AML-193 (cell line): Measurements from ENCODE around the gene GOLGA6B.
"Not testable (repeated sequence)": the region's sequence is repeated elsewhere in the genome, so short reads cannot be mapped to it uniquely, and the experiment has no call there.

Experiments used
- DNase-seq, 2 experiments: peaks; one replicate each; lab custom pipeline; 2025; lab: John Stamatoyannopoulos, UW

GOLGA6B gene, protein sequence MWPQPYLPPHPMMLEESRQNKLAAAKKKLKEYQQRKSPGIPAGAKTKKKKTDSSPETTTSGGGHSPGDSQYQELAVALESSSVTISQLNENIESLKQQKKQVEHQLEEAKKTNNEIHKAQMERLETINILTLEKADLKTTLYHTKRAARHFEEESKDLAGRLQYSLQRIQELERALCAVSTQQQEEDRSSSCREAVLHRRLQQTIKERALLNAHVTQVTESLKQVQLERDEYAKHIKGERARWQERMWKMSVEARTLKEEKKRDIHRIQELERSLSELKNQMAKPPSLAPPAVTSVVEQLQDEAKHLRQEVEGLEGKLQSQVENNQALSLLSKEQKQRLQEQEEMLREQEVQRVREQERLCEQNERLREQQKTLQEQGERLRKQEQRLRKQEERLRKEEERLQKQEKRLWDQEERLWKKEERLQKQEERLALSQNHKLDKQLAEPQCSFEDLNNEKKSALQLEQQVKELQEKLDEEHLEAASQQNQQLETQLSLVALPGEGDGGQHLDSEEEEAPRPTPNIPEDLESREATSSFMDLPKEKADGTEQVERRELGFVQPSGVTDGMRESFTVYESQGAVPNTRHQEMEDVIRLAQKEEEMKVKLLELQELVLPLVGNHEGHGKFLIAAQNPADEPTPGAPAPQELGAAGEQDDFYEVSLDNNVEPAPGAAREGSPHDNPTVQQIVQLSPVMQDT

DNA sequence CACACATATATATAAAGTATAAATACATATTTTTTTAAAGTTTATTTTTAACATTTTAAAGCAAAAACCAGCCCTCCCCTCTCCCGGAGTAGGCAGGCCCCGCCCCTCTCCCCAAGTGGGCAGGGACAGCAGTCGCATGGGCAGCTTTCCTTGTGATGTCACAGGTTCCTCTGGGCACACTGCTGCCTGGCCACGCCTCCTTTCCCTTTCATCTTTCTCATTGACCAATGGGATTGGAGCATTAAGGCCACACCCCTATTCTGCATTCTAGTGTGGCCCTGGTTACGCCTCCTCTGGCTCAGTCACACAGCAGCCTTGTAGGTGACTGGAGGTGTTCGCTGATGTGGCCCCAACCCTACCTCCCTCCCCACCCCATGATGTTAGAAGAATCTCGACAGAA lies at the start of gene GOLGA6B:
TSS of gene GOLGA6B (plus strand) at position 301 of the 400 bp plus-strand sequence. CDS start at position 342, 41 bp downstream.
- not testable (repeated sequence) for DNase-seq

DNA sequence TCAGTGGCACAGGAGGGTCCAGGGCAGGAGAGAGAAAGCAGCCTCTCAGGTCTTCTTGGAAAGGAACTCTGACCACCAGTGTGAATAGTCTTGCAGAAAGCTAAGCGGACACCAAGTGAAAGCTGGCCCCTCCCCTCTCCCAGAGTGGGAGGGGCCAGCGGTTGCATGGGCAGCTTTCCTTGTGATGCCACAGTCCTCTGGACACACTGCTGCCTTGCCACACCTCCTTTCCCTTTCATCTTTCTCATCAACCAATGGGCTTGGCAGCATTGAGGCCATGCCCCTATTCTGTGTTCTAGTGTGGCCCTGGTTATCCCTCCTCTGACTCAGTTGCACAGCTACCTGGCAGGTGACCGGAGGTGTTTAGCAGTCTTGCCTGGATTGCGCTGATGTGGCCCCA lies 49.7 kb upstream of the GOLGA6B start:
- no peak for DNase-seq

DNA sequence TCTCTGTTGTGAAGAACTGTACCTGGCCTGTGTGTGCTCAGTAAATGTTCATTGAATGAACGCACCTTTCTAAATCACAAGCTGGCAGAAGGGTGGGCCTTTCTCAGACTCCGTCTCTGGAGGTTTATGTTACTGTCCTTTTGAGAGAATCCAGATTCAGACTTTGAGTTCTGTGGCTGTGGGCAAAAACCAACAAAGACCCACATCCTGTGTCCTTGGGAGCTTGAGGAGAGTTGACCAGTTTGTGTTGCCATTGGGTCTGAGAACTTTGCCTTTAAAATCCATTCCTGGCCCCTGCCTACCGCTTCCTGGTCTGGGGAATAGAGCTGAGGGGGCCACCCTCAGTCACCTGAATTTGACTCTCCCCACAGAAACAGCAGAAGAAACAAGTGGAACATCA lies 46.4 kb upstream of the GOLGA6B start:
- DNase-seq: not testable (repeated sequence)

DNA sequence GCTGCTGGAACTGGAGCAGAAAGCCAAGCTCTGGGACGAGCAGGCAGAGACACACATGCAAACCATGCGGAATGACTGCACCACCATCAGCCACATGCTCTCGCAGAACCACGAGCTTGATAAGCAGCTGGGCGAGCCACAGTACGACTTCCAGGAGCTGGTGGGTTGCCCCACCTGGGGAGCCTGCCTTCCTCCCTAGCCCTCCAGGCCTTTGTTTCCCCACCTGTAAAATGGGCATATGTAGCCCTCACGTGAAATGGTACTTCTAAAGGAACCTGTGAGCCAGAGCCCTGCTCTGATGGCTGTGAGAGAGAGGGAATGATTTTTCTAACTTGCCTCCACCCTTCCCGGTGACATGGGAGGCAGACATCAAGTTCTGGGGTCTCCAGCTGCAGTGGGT lies 44.6 kb upstream of the GOLGA6B start:
- no peak for DNase-seq

DNA sequence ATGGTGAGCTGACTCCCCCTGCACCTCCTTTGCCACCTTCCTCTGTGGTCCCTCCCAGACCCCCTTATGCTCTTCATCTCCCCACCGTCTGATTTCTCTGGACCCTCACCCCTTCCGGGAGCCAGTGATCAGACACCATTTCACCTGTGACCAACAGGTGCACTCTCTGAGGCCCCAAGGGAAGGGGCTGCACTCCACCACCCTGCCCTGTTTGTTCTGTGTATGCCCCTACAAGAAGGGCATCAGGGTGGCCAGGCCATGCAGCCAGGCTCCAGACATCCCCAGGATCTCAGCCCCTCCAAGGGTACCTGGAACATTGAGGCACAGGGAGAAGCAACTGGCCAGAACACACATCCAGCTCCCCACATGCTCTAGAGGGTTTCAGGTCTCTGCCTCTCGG lies 42.2 kb upstream of the GOLGA6B start:
- DNase-seq: not testable (repeated sequence)

DNA sequence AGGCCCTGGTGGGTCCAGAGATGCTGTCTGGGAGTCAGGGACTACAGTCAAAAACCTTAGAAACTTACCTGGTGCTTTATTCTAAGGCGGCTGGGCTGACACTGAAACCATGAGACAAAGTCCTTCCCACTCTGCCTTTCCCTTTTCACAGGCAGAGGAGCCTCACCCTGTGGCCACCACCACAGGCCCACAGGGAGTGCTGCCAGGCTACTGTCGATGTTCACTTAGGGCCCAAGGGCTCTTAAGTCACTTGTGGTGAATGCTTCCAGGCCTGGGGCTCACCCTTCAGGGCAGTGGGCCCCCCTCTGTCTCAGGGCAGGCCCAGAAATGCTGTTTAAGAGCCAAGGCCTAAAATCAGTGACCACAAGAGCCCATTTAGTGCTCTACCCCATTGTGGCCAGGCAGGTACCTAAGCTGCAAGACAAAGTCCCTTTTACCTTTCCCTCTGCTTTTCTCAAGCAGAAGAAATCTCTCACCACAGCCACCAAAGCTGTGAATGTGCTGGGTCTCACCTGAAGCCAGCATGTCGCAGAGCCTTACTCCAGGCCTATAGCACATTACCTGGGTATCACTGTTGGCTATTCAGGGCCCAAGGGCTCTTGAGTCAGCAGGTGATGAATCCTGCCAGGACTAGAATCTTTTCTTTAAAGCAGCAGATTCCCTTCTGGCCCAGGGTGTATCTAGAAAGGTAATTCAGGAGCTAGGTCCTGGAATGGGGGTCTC lies 39.5 kb upstream of the GOLGA6B start:
- no peak for DNase-seq

DNA sequence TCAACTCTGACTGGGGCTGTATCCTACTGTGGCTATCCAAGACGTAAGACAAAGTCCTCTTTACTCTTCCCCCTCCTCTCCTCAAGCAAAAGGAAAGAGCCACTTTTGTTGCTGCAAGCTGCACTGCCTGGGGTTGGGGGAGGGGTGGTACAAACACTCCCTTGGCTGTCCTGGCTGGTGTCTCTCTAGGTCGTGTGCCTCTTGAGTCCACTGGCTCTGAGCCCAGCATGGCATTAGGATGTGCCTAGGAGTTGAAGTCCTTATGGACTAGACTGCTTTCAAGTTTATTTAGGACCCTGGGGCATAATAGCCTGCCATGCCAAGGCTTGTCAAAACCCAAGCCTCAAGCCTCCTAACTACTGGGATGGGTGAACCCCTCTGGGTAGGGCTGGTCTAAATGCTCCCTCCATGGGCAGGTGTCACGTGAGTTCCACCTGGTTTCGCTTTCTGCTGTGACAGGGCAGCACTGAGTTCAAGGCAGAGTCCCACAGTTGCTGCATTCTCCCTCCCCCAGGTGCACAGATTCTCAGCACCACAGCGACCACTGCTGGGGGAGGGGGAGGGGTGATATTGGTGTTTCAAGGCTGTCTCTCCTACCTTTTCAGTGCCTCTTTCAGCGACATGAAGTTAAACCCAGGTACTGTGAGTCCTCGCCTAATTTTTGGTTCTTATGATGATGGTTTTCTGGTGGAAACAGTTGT lies 38.8 kb upstream of the GOLGA6B start:
- DNase-seq: not testable (repeated sequence)

DNA sequence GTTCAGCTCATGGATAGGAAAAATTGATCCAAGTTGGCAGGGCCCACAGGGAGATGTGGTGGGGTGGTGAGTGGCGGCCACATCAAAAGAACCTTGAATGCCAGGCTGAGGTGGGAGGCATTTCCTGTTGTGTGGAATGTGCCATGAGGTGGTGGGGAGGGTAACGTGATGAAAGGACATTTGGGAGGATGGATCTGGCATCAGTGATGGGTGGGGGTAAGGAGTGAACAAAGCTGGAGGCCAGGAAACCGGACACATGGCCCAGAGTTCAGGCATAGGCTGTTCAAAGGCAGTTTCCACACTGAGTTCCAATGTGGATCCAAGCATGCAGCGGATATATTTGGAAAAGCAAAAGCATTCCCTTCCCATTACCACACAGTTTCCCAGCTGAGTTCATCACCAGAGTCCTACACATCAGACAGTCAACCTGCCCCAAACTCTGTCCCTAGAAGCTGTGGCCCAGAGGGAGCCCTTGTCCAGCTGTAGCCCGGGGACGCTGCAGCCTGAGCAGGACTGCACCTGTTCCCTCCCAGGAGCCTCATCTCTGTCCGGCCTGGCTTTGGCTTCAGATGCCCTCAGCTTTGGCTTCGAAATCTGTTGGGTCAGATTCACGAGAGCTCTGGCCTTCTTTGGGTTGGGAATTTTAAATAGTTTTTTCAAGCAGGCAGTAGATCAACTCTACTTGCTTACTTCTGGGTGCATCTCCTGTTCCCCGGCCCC lies 37.8 kb upstream of the GOLGA6B start:
- DNase-seq: no peak

DNA sequence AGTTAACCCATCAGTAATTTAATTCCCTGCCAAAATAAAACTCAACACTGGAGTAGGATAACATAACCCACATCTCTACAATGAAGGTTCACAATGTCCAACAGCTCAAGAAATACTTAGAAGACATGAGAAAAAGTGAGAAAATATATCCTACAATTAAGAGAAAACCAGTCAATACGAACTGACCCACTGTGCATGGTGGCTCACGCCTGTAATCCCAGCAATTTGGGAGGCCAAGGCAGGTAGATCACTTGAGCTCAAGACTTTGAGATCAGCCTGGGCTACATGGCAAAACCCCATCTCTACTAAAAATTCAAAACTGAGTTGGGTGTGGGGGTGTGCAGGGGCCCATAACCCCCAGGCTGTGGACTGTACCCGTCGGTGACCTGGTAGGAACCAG lies 30.6 kb upstream of the GOLGA6B start:
- DNase-seq: not testable (repeated sequence)

DNA sequence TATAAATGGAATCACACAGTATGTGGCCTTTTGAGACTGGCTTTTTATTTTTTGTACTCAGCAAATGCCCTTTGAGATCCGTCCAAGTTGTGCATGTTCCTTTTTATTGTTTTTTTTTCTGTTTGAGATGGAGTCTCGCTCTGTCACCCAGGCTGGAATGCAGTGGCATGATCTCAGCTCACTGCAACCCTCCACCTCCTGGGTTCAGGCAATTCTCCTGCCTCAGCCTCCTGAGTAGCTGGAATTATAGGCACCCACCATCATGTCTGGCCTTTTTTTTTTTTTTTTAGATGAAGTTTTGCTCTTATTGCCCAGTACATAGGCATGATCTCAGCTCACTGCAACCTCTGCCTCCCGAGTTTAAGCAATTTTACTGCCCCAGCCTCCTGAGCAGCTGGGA lies 28.3 kb upstream of the GOLGA6B start:
- not testable (repeated sequence) for DNase-seq

DNA sequence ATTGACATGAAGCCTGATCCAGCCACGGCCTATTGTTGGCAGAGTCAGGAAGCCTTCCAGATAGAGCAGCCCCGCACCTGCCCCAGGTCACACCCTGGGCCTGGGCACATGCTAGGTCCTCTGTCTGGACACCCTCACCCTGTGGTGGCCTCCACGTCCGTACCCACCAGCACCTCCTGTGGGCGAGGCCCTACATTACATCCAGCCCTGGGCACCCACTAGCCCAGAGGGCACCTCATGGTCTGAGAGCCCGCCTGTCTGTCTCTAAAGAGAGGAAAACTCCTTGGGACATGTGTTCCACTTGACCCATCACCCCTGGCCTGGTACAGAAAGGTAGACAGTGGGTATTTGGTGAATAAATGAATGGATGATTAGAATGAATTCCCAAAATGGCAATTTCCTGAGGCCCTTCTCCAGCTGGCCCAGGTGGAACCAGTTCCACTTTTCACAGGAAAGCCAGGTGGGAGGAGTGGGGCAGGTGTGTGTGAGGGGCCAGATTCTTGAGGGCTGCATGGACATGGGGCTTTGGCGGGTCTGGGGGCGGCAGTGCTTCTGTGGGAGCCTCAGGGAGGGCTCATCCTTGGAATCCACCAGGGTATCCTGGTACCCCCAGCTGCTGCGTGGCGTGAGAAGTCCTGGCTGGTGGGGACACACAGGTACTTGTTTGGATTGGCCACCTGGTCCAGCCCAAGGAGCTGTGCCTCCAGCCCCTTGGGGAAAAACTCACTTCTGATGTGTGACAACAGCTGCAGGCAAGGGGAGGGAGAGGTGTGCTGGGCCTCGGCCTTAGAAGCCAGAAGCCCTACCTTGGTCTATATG lies 26.0 kb upstream of the GOLGA6B start:
- DNase-seq: not testable (repeated sequence)

DNA sequence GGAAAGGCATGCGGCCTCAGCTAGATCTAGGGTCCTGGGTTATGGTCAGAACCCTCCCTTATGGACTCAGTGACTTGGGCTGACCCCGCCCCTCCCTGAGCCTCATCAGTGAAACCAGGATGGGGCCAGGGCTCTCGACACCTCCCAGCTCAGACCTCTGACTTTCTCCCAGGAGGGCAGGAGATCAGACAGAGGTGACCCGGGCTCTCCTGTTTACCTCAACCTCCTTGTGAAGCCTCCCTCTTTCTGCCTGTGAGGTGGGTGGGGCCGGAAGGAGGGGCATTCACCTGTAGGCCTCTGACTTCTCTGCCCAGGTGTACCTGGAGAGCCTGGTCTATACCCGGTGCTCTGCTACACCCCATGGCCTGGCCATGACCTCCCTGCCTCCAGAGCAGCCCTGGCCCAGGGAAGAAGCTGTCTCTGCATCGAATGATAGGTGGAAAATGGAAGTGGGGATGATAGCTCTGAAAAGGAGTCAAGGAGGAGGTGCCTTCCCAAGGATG lies 25.4 kb upstream of the GOLGA6B start:
- not testable (repeated sequence) for DNase-seq

DNA sequence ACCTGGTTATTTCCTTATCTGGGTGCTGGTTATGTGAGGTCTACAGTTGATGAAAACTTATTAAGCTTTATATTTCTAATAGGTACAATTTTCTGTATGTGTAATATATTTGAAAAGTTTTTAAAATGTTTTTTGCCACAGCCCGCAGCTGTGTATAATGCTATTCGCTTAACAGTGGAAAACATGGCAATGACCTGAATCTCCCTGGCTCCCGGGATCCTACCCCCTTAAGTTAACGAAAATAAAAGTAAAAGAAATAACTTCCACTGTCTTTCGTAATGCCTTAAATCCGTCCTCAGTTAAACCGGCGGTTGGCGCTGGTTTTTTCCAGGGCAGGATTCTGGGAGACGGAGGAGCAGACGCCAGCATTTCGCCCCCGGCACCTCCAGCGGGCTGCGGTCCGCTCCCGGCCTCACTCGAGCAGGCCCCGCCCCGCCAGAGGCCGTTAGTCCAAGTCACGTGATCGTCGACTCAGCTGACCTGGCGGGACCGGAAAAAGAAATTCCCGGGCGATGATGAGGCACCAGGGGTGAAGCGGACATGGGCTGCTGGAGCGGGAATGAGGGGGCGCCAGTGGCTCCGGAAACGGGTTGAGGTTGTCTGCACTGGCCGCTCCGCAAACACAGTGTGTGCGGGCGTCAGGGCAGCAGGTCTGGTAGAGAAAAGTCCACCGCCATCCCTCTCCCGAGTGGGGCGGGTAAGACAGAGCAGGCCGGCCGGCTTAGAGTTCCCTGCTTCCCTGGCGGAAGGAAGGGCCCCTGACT lies 17.8 kb upstream of the GOLGA6B start:
- not testable (repeated sequence) for DNase-seq

DNA sequence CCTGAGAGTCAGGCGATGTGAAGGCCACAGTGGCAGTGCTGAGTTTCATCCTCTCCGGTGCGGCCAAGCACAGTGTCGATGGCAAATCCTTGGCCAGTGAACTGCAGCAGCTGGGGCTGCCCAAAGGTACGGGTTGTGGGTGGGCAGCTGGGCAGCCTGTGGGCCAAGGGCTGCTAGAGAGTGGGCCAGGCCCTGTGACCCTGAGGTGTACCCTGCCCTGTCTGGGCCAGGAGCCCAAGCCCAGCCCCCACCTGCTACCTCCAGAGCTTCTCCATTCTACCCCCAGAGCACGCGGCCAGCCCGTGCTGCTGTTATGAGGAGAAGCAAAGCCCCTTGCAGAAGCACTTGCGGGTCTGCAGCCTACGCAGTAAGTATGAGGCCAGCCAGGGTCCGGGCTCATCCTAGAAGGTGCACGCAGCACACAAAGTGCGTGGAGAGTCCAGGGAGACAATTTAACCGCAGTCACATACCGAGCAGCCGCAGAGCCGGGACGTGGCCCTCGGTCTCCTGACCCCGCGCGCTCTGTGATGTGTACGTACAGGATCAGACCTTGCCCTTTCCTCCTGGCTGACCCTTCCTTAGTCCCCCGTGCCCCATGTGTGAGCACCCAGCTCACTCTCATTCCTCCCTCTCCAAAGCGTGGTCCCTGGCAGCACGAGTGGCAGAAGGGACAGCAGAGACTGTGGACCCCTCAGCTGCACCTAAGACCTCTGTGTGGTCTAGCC lies 14.6 kb upstream of the GOLGA6B start:
- not testable (repeated sequence) for DNase-seq

DNA sequence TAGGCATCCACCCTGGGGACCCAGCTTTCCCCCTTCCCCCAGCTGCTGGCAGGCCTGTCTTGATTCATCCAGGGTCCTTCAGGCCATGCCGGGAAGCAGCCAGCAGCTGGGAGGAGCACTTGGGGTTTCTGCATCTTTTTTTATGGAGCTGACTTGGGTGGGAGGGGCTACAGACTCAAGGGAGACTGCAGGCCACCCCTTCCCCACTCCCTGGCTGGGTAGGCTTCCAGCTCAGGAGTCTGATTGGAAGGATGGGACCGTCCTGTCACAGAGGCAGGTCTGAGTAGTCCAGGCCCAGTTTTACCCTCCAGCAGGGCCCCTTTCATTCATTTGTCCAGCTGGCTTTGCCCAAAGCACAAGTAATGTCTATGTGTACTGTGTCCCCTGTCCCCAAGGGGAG lies 12.2 kb upstream of the GOLGA6B start:
- DNase-seq: not testable (repeated sequence)

DNA sequence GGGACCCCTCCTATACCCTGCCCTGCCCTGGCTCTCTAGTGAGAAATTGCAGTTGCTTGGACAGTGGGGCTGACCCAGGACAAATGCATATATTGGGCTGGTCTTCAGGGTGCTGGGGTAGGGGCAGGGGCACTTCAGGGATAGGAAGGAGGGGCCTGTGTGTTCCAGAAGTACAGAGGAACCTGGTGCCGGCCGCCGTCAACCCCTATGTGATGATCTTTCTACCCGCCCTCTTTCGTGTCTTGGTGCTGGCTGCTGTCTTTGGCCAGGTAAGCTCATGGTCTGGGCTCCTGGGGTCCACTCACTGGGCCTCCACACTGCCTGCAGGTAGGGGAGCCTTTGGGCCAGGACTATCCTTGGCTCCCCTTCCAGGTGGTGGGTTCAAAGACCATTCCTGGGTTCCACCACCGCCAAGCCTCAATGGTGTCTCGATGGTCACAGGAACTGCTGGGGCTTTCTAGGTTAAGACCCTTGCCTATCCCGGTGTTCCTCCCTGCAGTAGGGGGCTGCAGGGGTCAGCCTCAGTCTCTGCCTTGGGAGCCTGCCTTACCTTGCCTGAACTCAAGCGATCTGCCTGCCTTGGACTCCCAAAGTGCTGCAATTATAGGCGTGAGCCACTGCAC lies 5.8 kb upstream of the GOLGA6B start:
- DNase-seq: not testable (repeated sequence)

DNA sequence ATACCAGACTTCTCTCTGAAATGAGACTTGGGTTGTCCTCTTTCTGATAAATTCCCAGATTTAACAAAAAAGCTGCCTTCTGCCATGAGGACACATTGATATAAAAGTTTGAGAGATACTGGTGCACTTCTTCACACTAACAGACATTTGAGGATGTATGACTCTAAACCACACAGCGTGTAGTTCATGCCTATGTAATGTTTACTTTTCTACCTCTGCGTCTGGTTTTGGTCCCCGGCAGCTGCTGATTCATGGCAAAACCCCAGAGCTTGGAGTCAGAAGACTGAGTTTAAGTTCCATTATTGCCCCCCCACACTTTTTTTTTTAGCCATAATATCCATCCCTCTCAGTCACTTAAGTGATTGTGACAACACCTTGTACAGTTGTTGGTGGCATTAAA lies 1.5 kb downstream of the GOLGA6B start:
- DNase-seq: not testable (repeated sequence)

DNA sequence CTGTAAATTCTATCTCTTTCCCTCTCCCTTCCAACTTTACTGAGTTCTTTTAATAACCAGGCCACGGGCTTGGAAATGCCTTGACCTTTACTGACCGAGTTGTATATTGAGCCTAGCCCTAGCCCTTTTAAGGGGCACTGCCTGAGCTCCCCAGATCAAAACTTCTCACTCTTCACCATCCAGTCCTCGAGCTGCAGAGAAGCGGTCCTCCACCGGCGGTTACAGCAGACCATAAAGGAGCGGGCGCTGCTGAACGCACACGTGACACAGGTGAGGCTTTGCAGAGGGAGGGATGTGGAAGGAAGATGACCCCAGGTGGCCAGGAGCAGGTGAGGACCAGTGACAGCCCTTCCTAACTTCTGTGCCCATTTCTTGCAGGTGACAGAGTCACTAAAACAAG lies 6.6 kb downstream of the GOLGA6B start:
- DNase-seq: not testable (repeated sequence)
